K562 (cell line): Measurements from ENCODE around the gene AKR1A1. TPM values are rescaled to one million over a fixed set of nuclear protein-coding genes. Genes with fewer than 3 reads are reported as not detected.

Experiments used
- AFF1 ChIP-seq, 2 experiments: fragments of 450-650 bp; IDR thresholded peaks; 2 replicates each; pipeline ENCODE4 v1.6.1; 2018; ENCODE audit warnings: mild to moderate bottlenecking in 2 of 2, low read depth in 1 of 2; ENCODE audit not compliant: partially characterized antibody in 2 of 2
- ETS1 ChIP-seq: conservative IDR thresholded peaks from 2 replicates; pipeline ENCODE4 v1.6.1; 2011; ENCODE audit warnings: low read depth, mild to moderate bottlenecking, low read length; ENCODE audit not compliant: control insufficient read depth
- GABPB2 ChIP-seq: fragments of 250-450 bp; sonication (Bioruptor Pico); conservative IDR thresholded peaks from 2 replicates; pipeline ENCODE4 v1.5.1; 2021; ENCODE audit warnings: mild to moderate bottlenecking
- HOMEZ ChIP-seq: fragments of 250-450 bp; sonication (Bioruptor Pico); IDR thresholded peaks from 2 replicates; pipeline ENCODE4 v1.4.0; 2020; ENCODE audit warnings: mild to moderate bottlenecking, moderate library complexity
- HOXB6 ChIP-seq: fragments of 250-450 bp; sonication (Bioruptor Pico); IDR thresholded peaks from 2 replicates; pipeline ENCODE4 v1.5.1; 2022; ENCODE audit warnings: mild to moderate bottlenecking, borderline replicate concordance
- KLF10 ChIP-seq: fragments of 250-450 bp; sonication (Bioruptor Pico); IDR thresholded peaks from 2 replicates; pipeline ENCODE4 v1.6.1; 2021; ENCODE audit warnings: matching md5 sums
- MAX ChIP-seq: sonication (generic); formaldehyde crosslinking; IDR thresholded peaks from 2 replicates; pipeline ENCODE4 v1.9.0; 2022; ENCODE audit warnings: mild to moderate bottlenecking, missing genetic modification reagents
- MEIS2 ChIP-seq: fragments of 450-650 bp; IDR thresholded peaks from 2 replicates; pipeline ENCODE4 v1.6.1; 2014; ENCODE audit warnings: mild to moderate bottlenecking; ENCODE audit not compliant: partially characterized antibody
- MXD1 ChIP-seq: fragments of 250-450 bp; sonication (Bioruptor Pico); IDR thresholded peaks from 2 replicates; pipeline ENCODE4 v1.8.0; 2021; ENCODE audit warnings: borderline replicate concordance, mild to moderate bottlenecking, moderate library complexity; ENCODE audit not compliant: poor library complexity, severe bottlenecking
- NFE2L1 ChIP-seq: fragments of 450-650 bp; IDR thresholded peaks from 2 replicates; pipeline ENCODE4 v1.6.1; 2016; ENCODE audit warnings: missing genetic modification characterization, low read depth, mild to moderate bottlenecking, missing compliant biosample characterization, moderate library complexity, borderline replicate concordance
- SAP30 ChIP-seq: fragments of 200-600 bp; sonication (generic); IDR thresholded peaks from 2 replicates; pipeline ENCODE4 v1.6.1; 2012; ENCODE audit warnings: borderline replicate concordance, low read depth, mild to moderate bottlenecking, moderate library complexity, low read length, control low read depth, inconsistent platforms; ENCODE audit not compliant: insufficient read depth, poor library complexity, severe bottlenecking
- SRSF1 ChIP-seq: fragments of 200-400 bp; formaldehyde crosslinking; IDR thresholded peaks from 2 replicates; pipeline ENCODE4 v1.6.1; 2017; ENCODE audit warnings: mild to moderate bottlenecking, low read depth, low read length, moderate library complexity
- ZBTB33 ChIP-seq: sonication (generic); formaldehyde crosslinking; IDR thresholded peaks from 2 replicates; pipeline ENCODE4 v1.8.1; 2023; ENCODE audit warnings: mild to moderate bottlenecking, missing genetic modification reagents
- ZEB2 ChIP-seq: fragments of 450-650 bp; IDR thresholded peaks from 2 replicates; pipeline ENCODE4 v1.6.1; 2016
- polyA plus RNA-seq, 8 experiments: library from polyadenylated mRNA; depleted of rRNA in 4 of 8; stranded (reverse) in 5 of 8; unstranded in 3 of 8; fragments of >200 nt; fragmentation: Nextera tagmentation in 2 of 8; fragmentation: Illumina TruSeq in 1 of 8; extraction: Ambion mirVana in 2 of 8; extraction: Trizol in 1 of 8; gene quantifications; 2 replicates each; pipeline versions ENCODE4 v1.2.1 to v1.2.3, GENCODE V29; 2011 to 2014; ENCODE audit warnings: inconsistent platforms in 1 of 8, missing spikeins in 1 of 8
- total RNA-seq, 7 experiments: library from RNA; depleted of rRNA in 6 of 7; stranded (reverse); fragments of >200 nt in 6 of 7; fragmentation: Illumina TruSeq in 2 of 7; extraction: Trizol in 2 of 7; gene quantifications; 2 replicates each; pipeline versions ENCODE4 v1.2.1 to v1.2.3, GENCODE V29; 2011 to 2021; ENCODE audit warnings: low replicate concordance in 1 of 7

Gene AKR1A1
- total and polyA plus RNA-seq, 9 of the 15 experiments (the other 6 are each of a cell fraction or from before 2014, with no cell fraction given), result 68.6 to 211 (median 132) TPM

- TF ChIP-seq AFF1 (IDR thresholded peaks at IDR 0.05; ENCODE audit: low read depth in 1 of 2, partially characterized antibody in 2 of 2), result no peak
- TF ChIP-seq MAX (CRISPR knock-in tag), result 0 out of 2 replicates have a peak, but pooled peaks have one; percentile 30
- no peak for TF ChIP-seq SRSF1
- TF ChIP-seq ZBTB33, result peak; percentile 65
- TF ChIP-seq HOMEZ, result no peak
- peak; percentile 40; the same call in 1 of the 2 replicates for TF ChIP-seq ZEB2
- no peak for TF ChIP-seq NFE2L1 (tag)
- TF ChIP-seq SAP30, result no peak
- no peak for TF ChIP-seq GABPB2 (CRISPR knock-in tag)
- TF ChIP-seq ETS1, result no peak
- no peak for TF ChIP-seq MEIS2
- no peak for TF ChIP-seq MXD1 (CRISPR knock-in tag)
- no peak for TF ChIP-seq HOXB6 (CRISPR knock-in tag)
- TF ChIP-seq KLF10, result no peak
- TF ChIP-seq, all 486 proteins: peak for 33
These were observed 28.1 kb upstream of the AKR1A1 start (continued) for GRCh38 chr1:45522324-45523104.
